Endothelial cell of umbilical vein (primary cell): ENCODE results near the gene UBE2QL1. TPM values are rescaled to one million over a fixed set of nuclear protein-coding genes. Genes with fewer than 3 reads are reported as not detected.

Source experiments
- BruUV-seq: library from RNA; stranded (reverse); fragments of 400-500 nt; replicated peaks from 2 replicates; lab custom pipeline; 2021; lab: Mats Ljungman, UMichigan
- CTCF ChIA-PET: fragments of 300-600, 350-600 bp; sonication (Branson Sonifier 250); formaldehyde crosslinking; loops from one replicate; lab custom pipeline; 2021; ENCODE audit warnings: antibody characterized with exemption, inconsistent platforms; lab: Charles Lee
- POLR2A ChIA-PET: fragments of 300-600, 350-600 bp; sonication (Branson Sonifier 250); formaldehyde crosslinking; loops from one replicate; lab custom pipeline; 2021; ENCODE audit warnings: antibody characterized with exemption, inconsistent platforms; lab: Charles Lee
- DNase-seq: peaks from one replicate; pipeline ENCODE4 v3.0.0-alpha.2; 2011; ENCODE audit warnings: low read depth, low spot score
- FAIRE-seq: peaks from 2 replicates; lab custom pipeline; 2011; peaks lifted over from hg19 to GRCh38; lab: Jason Lieb, UNC
- H2AFZ ChIP-seq: 2 replicates; pipeline ENCODE4 v1.6.0; 2012; ENCODE audit warnings: low read depth, low read length, control low read depth, inconsistent platforms
- H3K27ac ChIP-seq: 2 replicates; pipeline ENCODE4 v1.5.1; 2011; ENCODE audit warnings: low read depth, mild to moderate bottlenecking, control low read depth, low read length, moderate library complexity; ENCODE audit not compliant: insufficient read depth
- H3K27me3 ChIP-seq, 2 experiments: 2 replicates each; pipeline versions ENCODE4 v1.6.0 to v1.6.1; 2011; ENCODE audit warnings: low read length in 2 of 2, mixed read lengths in 1 of 2; ENCODE audit not compliant: control insufficient read depth in 2 of 2, insufficient read depth in 2 of 2
- H3K36me3 ChIP-seq, 2 experiments: 2 replicates in 1 of 2; 3 replicates in 1 of 2; pipeline ENCODE4 v1.5.1; 2011; ENCODE audit warnings: low read length in 2 of 2, mild to moderate bottlenecking in 1 of 2, moderate library complexity in 1 of 2; ENCODE audit not compliant: control insufficient read depth in 2 of 2, insufficient read depth in 2 of 2; ENCODE audit errors: extremely low read depth in 1 of 2
- H3K4me1 ChIP-seq: 3 replicates; pipeline ENCODE4 v1.5.1; 2011; ENCODE audit warnings: mild to moderate bottlenecking, low read length; ENCODE audit not compliant: control insufficient read depth, insufficient read depth; ENCODE audit errors: extremely low read depth
- H3K4me2 ChIP-seq: 2 replicates; pipeline ENCODE4 v1.6.1; 2011; ENCODE audit warnings: low read length, control low read depth, mixed read lengths; ENCODE audit not compliant: insufficient read depth
- H3K4me3 ChIP-seq, 3 experiments: fragments of 200-600 bp in 1 of 3; sonication (generic), shearing (Covaris generic) in 1 of 3; replicated peaks in 1 of 3; 2 replicates each; pipeline ENCODE4 v1.5.1; 2011 to 2016; ENCODE audit warnings: control low read depth in 3 of 3, low read length in 3 of 3, mild to moderate bottlenecking in 2 of 3, inconsistent platforms in 1 of 3, low read depth in 1 of 3, moderate library complexity in 1 of 3; ENCODE audit not compliant: insufficient read depth in 1 of 3
- H3K79me2 ChIP-seq: 2 replicates; pipeline ENCODE4 v1.6.0; 2012; ENCODE audit warnings: low read length, inconsistent platforms; ENCODE audit not compliant: control insufficient read depth, insufficient read depth
- H3K9ac ChIP-seq: replicated peaks from 2 replicates; pipeline ENCODE3; 2011; ENCODE audit warnings: low read length, control low read depth; ENCODE audit not compliant: insufficient read depth; ENCODE audit errors: extremely low read depth
- H3K9me1 ChIP-seq: replicated peaks from 3 replicates; pipeline ENCODE4 v1.6.0; 2011; ENCODE audit warnings: mild to moderate bottlenecking, low read length; ENCODE audit not compliant: control insufficient read depth, insufficient read depth; ENCODE audit errors: extremely low read depth
- H3K9me3 ChIP-seq: replicated peaks from 2 replicates; pipeline ENCODE4 v1.5.1; 2012; ENCODE audit warnings: low read length, inconsistent platforms; ENCODE audit not compliant: control insufficient read depth, insufficient read depth
- H4K20me1 ChIP-seq: replicated peaks from 2 replicates; pipeline ENCODE3; 2011; ENCODE audit warnings: mild to moderate bottlenecking, low read length; ENCODE audit not compliant: control insufficient read depth, insufficient read depth; ENCODE audit errors: extremely low read depth
- CTCF ChIP-seq, 2 donors: IDR thresholded peaks; 1 replicate in 1 of 2; 2 replicates in 1 of 2; pipeline ENCODE4 v1.5.1; 2011; ENCODE audit warnings: low read length in 2 of 2, mild to moderate bottlenecking in 2 of 2, moderate library complexity in 2 of 2, control low read depth in 1 of 2, inconsistent platforms in 1 of 2, low read depth in 1 of 2; ENCODE audit not compliant: insufficient read depth in 1 of 2; ENCODE audit errors: extremely low read depth in 1 of 2
- EZH2 ChIP-seq: IDR thresholded peaks from 2 replicates; pipeline ENCODE4 v1.6.1; 2012; ENCODE audit warnings: borderline replicate concordance, low read depth, mild to moderate bottlenecking, moderate library complexity, low read length, inconsistent platforms; ENCODE audit not compliant: severe bottlenecking
- FOS ChIP-seq: IDR thresholded peaks from 2 replicates; pipeline ENCODE4 v1.6.1; 2011; ENCODE audit warnings: mild to moderate bottlenecking, low read length, moderate library complexity, borderline replicate concordance; ENCODE audit not compliant: insufficient read depth
- GATA2 ChIP-seq: IDR thresholded peaks from 2 replicates; pipeline ENCODE4 v1.7.0; 2011; ENCODE audit warnings: low read depth, mild to moderate bottlenecking, moderate library complexity, mixed read lengths, low read length; ENCODE audit not compliant: insufficient read length, insufficient read depth
- JUN ChIP-seq: IDR thresholded peaks from 2 replicates; pipeline ENCODE4 v1.6.1; 2011; ENCODE audit warnings: borderline replicate concordance, low read depth; ENCODE audit not compliant: insufficient read length, insufficient read depth
- MYC ChIP-seq: IDR thresholded peaks from one replicate; pipeline ENCODE4 v1.6.1; 2011; ENCODE audit warnings: mild to moderate bottlenecking, low read depth, low read length
- POLR2A ChIP-seq: IDR thresholded peaks from 2 replicates; pipeline ENCODE4 v1.6.1; 2012; ENCODE audit warnings: low read depth, mild to moderate bottlenecking, control low read depth, low read length
- POLR2AphosphoS5 ChIP-seq: IDR thresholded peaks from 2 replicates; pipeline ENCODE4 v1.6.1; 2012; ENCODE audit warnings: low read depth, mild to moderate bottlenecking, control low read depth, low read length, moderate library complexity; ENCODE audit not compliant: insufficient read depth
- dilution Hi-C: fragments of 300-500 bp; cut with MboI; formaldehyde crosslinking; loops from one replicate; pipeline ENCODE4 v1.15.0; 2019; ENCODE audit warnings: low sequenced_read_pairs; ENCODE audit not compliant: extremely low pct_ligation_motif_present
- intact Hi-C: fragments of 100-400 bp; cut with micrococcal nuclease; formaldehyde crosslinking; loops from one replicate; pipeline ENCODE4 v1.10.0; 2022
- polyA plus RNA-seq, 4 experiments: library from polyadenylated mRNA; depleted of rRNA in 3 of 4; stranded (reverse) in 3 of 4; unstranded in 1 of 4; fragments of >200 nt; gene quantifications; 2 replicates each; pipeline versions ENCODE4 v1.2.1 to v1.2.3, GENCODE V29; 2011 to 2012; ENCODE audit warnings: missing spikeins in 1 of 4
- total RNA-seq: library from RNA; stranded (reverse); gene quantifications from 2 replicates; pipeline ENCODE4 v1.2.3, GENCODE V29; 2021
- TF ChIP-seq, protein P1 (sequence below): IDR thresholded peaks from 2 replicates; pipeline ENCODE4 v1.6.1; 2011; ENCODE audit not compliant: insufficient read depth, insufficient read length

Gene UBE2QL1
- total and polyA plus RNA-seq, 2 donors (not counting 3 experiments of a cell fraction or from before 2014, with no cell fraction given) = 0.04 to 0.15 TPM

DNA sequence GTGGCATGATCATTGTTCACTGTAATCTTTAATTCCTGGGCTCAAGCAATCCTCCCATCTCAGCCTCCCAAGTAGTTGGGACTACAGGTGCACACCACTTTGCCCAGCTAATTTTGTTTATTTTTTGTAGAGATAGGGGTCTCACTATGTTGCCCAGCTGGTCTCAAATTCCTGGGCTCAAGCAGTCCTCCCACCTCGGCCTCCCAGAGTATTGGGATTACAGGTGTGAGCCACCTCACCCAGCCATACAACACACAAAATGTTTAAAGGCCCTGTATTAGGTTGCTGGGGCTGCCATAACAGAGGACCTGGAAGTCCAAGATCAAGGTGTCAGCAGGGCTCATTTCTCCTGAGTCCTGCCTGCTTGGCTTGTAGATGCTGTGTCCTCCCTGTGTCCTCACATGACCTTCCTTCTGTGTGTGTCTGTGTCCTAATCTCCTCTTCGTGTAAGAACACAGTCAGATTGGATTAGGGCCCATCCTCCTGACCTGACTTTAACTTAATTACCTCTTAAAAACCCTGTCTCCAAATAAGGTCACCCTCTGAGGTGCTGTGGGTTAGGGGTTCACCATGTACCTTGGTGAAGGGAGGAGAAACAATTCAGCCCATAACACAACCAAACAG lies 5.4 kb downstream of the UBE2QL1 start:
- no TSS peak for BruUV-seq
- no peak overlapping the region for H3K4me2 ChIP-seq
- H3K9me3 ChIP-seq = no peaks in the 10 kb centered on the region
- intact Hi-C loops = no loop called here
- no peaks in the 10 kb centered on the region for H3K36me3 ChIP-seq
- no peaks in the 10 kb centered on the region for H4K20me1 ChIP-seq
- DNase-seq (no peak), FAIRE-seq (no peak)
- ChIA-PET CTCF (no interaction called here), POLR2A (no interaction called here)
- no peak for TF ChIP-seq JUN
- no peak for TF ChIP-seq EZH2
- TF ChIP-seq GATA2 = no peak
- TF ChIP-seq, protein P1, sequence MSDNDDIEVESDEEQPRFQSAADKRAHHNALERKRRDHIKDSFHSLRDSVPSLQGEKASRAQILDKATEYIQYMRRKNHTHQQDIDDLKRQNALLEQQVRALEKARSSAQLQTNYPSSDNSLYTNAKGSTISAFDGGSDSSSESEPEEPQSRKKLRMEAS = no peak
- TF ChIP-seq POLR2AphosphoS5 = no peak
- no peak for TF ChIP-seq FOS
- no peak for TF ChIP-seq POLR2A
- TF ChIP-seq CTCF (IDR thresholded peaks at IDR 0.05; ENCODE audit: extremely low read depth in 1 of 2, insufficient read depth in 1 of 2, low read depth in 1 of 2, low read length in 2 of 2) = no peak
- no peak for TF ChIP-seq MYC
- dilution Hi-C loops = no loop called here
- peaks cover 27 to 28% of the 10 kb centered on the region in 2 experiments for H3K27me3 ChIP-seq
- H3K9me1 ChIP-seq = no peaks in the 10 kb centered on the region
- no peaks in the 10 kb centered on the region for H3K79me2 ChIP-seq
- no peak overlapping the region for H3K27ac ChIP-seq
- no peak overlapping the region for H2AFZ ChIP-seq
- H3K4me1 ChIP-seq = peaks cover 2% of the 10 kb centered on the region
- H3K4me3 ChIP-seq = no peak overlapping the region
- no peak overlapping the region for H3K9ac ChIP-seq
